K562 (cell line): ENCODE results near the gene TBC1D26. TPM values are rescaled to one million over a fixed set of nuclear protein-coding genes. Genes with fewer than 3 reads are reported as not detected.

Experiments
- ATAC-seq: fragments of 200-7000 bp; cut with Tn5 transposase; 3 replicates; pipeline ENCODE4 v1.9.1; 2020; ENCODE audit warnings: moderate library complexity
- BruUV-seq: library from RNA; stranded (reverse); fragments of 400-500 nt; replicated peaks from 2 replicates; lab custom pipeline; 2021; lab: Mats Ljungman, UMichigan
- CTCF ChIA-PET: fragments of 300-600 bp; formaldehyde crosslinking; extraction: SDS; loops from one replicate; lab custom pipeline; 2021; ENCODE audit warnings: low intra/inter-chr PET ratio; lab: Yijun Ruan, JAX
- POLR2A ChIA-PET: fragments of 300-600, 350-650 bp; sonication (Branson Sonifier 250); formaldehyde crosslinking; extraction: SDS; loops from one replicate; lab custom pipeline; 2021; ENCODE audit warnings: antibody characterized with exemption, inconsistent platforms; lab: Yijun Ruan, JAX
- DNase-seq, 4 experiments: peaks; one replicate each; pipeline versions ENCODE4 v3.0.0 to v3.0.0-alpha.2; 2011 to 2018; ENCODE audit warnings: low spot score in 3 of 4, mixed read lengths in 3 of 4; ENCODE audit errors: extremely low read depth in 1 of 4
- FAIRE-seq: peaks from 2 replicates; lab custom pipeline; 2011; peaks lifted over from hg19 to GRCh38; lab: Jason Lieb, UNC
- H2AFZ ChIP-seq: 2 replicates; pipeline ENCODE4 v1.6.0; 2011; ENCODE audit warnings: low read depth, low read length, control low read depth, inconsistent platforms
- H3K27ac ChIP-seq: fragments of 200-600 bp; 3 replicates; pipeline ENCODE4 v1.8.0; 2011; ENCODE audit warnings: low read depth, mild to moderate bottlenecking, control low read depth, inconsistent platforms, low read length, moderate library complexity, mixed read lengths; ENCODE audit errors: extremely low read depth
- H3K27me3 ChIP-seq, 2 experiments: fragments of 300-600 bp in 1 of 2; 2 replicates in 1 of 2; 3 replicates in 1 of 2; pipeline versions ENCODE4 v1.6.0 to v1.8.0; 2011; ENCODE audit warnings: inconsistent platforms in 2 of 2, low read length in 2 of 2, mild to moderate bottlenecking in 1 of 2, mixed read lengths in 1 of 2, moderate library complexity in 1 of 2; ENCODE audit not compliant: control insufficient read depth in 2 of 2, insufficient read depth in 2 of 2
- H3K36me3 ChIP-seq: fragments of 300-600 bp; 3 replicates; pipeline ENCODE4 v1.8.0; 2011; ENCODE audit warnings: mild to moderate bottlenecking, low read length, inconsistent platforms; ENCODE audit not compliant: control insufficient read depth, insufficient read depth
- H3K4me1 ChIP-seq, 2 experiments: fragments of 200-600 bp in 1 of 2; replicated peaks in 1 of 2; 2 replicates in 1 of 2; 3 replicates in 1 of 2; pipeline versions ENCODE4 v1.5.1 to v1.8.0; 2011; ENCODE audit warnings: inconsistent platforms in 2 of 2, low read length in 2 of 2, mild to moderate bottlenecking in 1 of 2, mixed read lengths in 1 of 2, moderate library complexity in 1 of 2; ENCODE audit not compliant: control insufficient read depth in 2 of 2, insufficient read depth in 2 of 2
- H3K4me2 ChIP-seq: 2 replicates; pipeline ENCODE4 v1.6.1; 2011; ENCODE audit warnings: low read length, control low read depth, inconsistent platforms, mixed read lengths; ENCODE audit not compliant: insufficient read depth
- H3K4me3 ChIP-seq: fragments of 200-600 bp; sonication (generic), shearing (Covaris generic); 2 replicates; pipeline ENCODE4 v1.5.1; 2016; ENCODE audit warnings: control low read depth, inconsistent platforms
- H3K79me2 ChIP-seq: fragments of 200-600 bp; 3 replicates; pipeline ENCODE4 v1.8.0; 2011; ENCODE audit warnings: low read length, inconsistent platforms; ENCODE audit not compliant: control insufficient read depth, insufficient read depth
- H3K9ac ChIP-seq, 2 experiments: 2 replicates each; pipeline versions ENCODE4 v1.6.0 to v1.6.1; 2011; ENCODE audit warnings: low read depth in 2 of 2, low read length in 2 of 2, control low read depth in 1 of 2, inconsistent platforms in 1 of 2, mild to moderate bottlenecking in 1 of 2, mixed read lengths in 1 of 2; ENCODE audit not compliant: insufficient read depth in 1 of 2
- H3K9me1 ChIP-seq: one replicate; pipeline ENCODE4 v1.6.0; 2011; ENCODE audit warnings: inconsistent platforms, mild to moderate bottlenecking, low read length, moderate library complexity; ENCODE audit not compliant: control insufficient read depth, insufficient read depth
- H3K9me3 ChIP-seq: replicated peaks from 2 replicates; pipeline ENCODE4 v1.5.1; 2011; ENCODE audit warnings: low read depth, low read length, inconsistent platforms; ENCODE audit not compliant: control insufficient read depth, insufficient read depth
- H4K20me1 ChIP-seq: replicated peaks from 2 replicates; pipeline ENCODE4 v1.6.1; 2011; ENCODE audit warnings: low read length, inconsistent platforms, mixed read lengths; ENCODE audit not compliant: control insufficient read depth, insufficient read depth
- ATF6 ChIP-seq: sonication (generic); formaldehyde crosslinking; IDR thresholded peaks from 2 replicates; pipeline ENCODE4 v1.4.0; 2020; ENCODE audit warnings: mild to moderate bottlenecking, missing genetic modification reagents
- ETS2 ChIP-seq: IDR thresholded peaks from 2 replicates; pipeline ENCODE4 v1.6.1; 2016; ENCODE audit warnings: borderline replicate concordance, missing genetic modification characterization, mild to moderate bottlenecking, moderate library complexity, missing compliant biosample characterization; ENCODE audit not compliant: poor library complexity, severe bottlenecking
- MAX ChIP-seq: sonication (generic); formaldehyde crosslinking; IDR thresholded peaks from 2 replicates; pipeline ENCODE4 v1.9.0; 2022; ENCODE audit warnings: mild to moderate bottlenecking, missing genetic modification reagents
- RERE ChIP-seq: sonication (generic); formaldehyde crosslinking; IDR thresholded peaks from 2 replicates; pipeline ENCODE4 v1.8.0; 2023; ENCODE audit warnings: missing genetic modification reagents, mild to moderate bottlenecking, borderline replicate concordance
- STAT5A ChIP-seq: IDR thresholded peaks from 2 replicates; pipeline ENCODE4 v1.6.1; 2012; ENCODE audit warnings: low read length, inconsistent platforms, borderline replicate concordance
- THRAP3 ChIP-seq: fragments of 450-650 bp; IDR thresholded peaks from 2 replicates; pipeline ENCODE4 v1.6.1; 2016; ENCODE audit warnings: mild to moderate bottlenecking, inconsistent platforms, borderline replicate concordance
- YBX1 ChIP-seq: fragments of 450-650 bp; IDR thresholded peaks from 2 replicates; pipeline ENCODE4 v1.7.1; 2016; ENCODE audit warnings: mild to moderate bottlenecking
- ZFPM2 ChIP-seq: fragments of 250-450 bp; sonication (Bioruptor Pico); IDR thresholded peaks from 2 replicates; pipeline ENCODE4 v1.5.1; 2022; ENCODE audit warnings: mild to moderate bottlenecking
- ZNF124 ChIP-seq: sonication (generic); formaldehyde crosslinking; IDR thresholded peaks from 2 replicates; pipeline ENCODE4 v1.8.1; 2022; ENCODE audit warnings: missing genetic modification reagents
- ZNF133 ChIP-seq: fragments of 250-450 bp; sonication (Bioruptor Pico); IDR thresholded peaks from 2 replicates; pipeline ENCODE4 v1.4.0; 2020; ENCODE audit warnings: mild to moderate bottlenecking
- ZNF146 ChIP-seq: IDR thresholded peaks from one replicate; pipeline ENCODE4 v1.6.1; 2018; ENCODE audit warnings: missing compliant biosample characterization; ENCODE audit not compliant: unreplicated experiment
- ZNF239 ChIP-seq: fragments of 250-450 bp; sonication (Bioruptor Pico); IDR thresholded peaks from 2 replicates; pipeline ENCODE4 v1.4.0; 2020; ENCODE audit warnings: mild to moderate bottlenecking
- ZSCAN32 ChIP-seq: fragments of 450-650 bp; formaldehyde crosslinking; IDR thresholded peaks from 2 replicates; pipeline ENCODE4 v1.4.0; 2020; ENCODE audit warnings: mild to moderate bottlenecking, moderate library complexity
- WGBS: fragments of 100-300 bp; shearing (Covaris generic); methylation state at CpG from one replicate; pipeline ENCODE4 v1.1.6; 2016; ENCODE audit warnings: low coverage, mixed read lengths; ENCODE audit not compliant: insufficient coverage; ENCODE audit errors: missing lambda C conversion rate; 5-methylcytosine and 5-hydroxymethylcytosine counted together
- in situ Hi-C: fragments of 300-500 bp; cut with MboI; formaldehyde crosslinking; loops from 4 replicates; pipeline ENCODE4 v1.15.0; 2018; ENCODE audit warnings: inconsistent platforms, mixed read lengths
- intact Hi-C: fragments of 100-400 bp; cut with micrococcal nuclease; formaldehyde crosslinking; loops from 2 replicates; pipeline ENCODE4 v1.14.2; 2022
- polyA plus RNA-seq, 8 experiments: library from polyadenylated mRNA; depleted of rRNA in 4 of 8; stranded (reverse) in 5 of 8; unstranded in 3 of 8; fragments of >200 nt; fragmentation: Nextera tagmentation in 2 of 8; fragmentation: Illumina TruSeq in 1 of 8; extraction: Ambion mirVana in 2 of 8; extraction: Trizol in 1 of 8; gene quantifications; 2 replicates each; pipeline versions ENCODE4 v1.2.1 to v1.2.3, GENCODE V29; 2011 to 2014; ENCODE audit warnings: inconsistent platforms in 1 of 8, missing spikeins in 1 of 8
- total RNA-seq, 7 experiments: library from RNA; depleted of rRNA in 6 of 7; stranded (reverse); fragments of >200 nt in 6 of 7; fragmentation: Illumina TruSeq in 2 of 7; extraction: Trizol in 2 of 7; gene quantifications; 2 replicates each; pipeline versions ENCODE4 v1.2.1 to v1.2.3, GENCODE V29; 2011 to 2021; ENCODE audit warnings: low replicate concordance in 1 of 7

Gene TBC1D26
- total and polyA plus RNA-seq, 9 of the 15 experiments (the other 6 are each of a cell fraction or from before 2014, with no cell fraction given): 0.08 TPM; not detected in 8

GRCh38 chr17:15741624-15742023, 9.5 kb downstream of the TBC1D26 start (continued):
- TF ChIP-seq RERE (CRISPR knock-in tag) (no peak), ZFPM2 (CRISPR knock-in tag) (no peak), ZNF124 (CRISPR knock-in tag) (no peak), YBX1 (no peak)

DNA sequence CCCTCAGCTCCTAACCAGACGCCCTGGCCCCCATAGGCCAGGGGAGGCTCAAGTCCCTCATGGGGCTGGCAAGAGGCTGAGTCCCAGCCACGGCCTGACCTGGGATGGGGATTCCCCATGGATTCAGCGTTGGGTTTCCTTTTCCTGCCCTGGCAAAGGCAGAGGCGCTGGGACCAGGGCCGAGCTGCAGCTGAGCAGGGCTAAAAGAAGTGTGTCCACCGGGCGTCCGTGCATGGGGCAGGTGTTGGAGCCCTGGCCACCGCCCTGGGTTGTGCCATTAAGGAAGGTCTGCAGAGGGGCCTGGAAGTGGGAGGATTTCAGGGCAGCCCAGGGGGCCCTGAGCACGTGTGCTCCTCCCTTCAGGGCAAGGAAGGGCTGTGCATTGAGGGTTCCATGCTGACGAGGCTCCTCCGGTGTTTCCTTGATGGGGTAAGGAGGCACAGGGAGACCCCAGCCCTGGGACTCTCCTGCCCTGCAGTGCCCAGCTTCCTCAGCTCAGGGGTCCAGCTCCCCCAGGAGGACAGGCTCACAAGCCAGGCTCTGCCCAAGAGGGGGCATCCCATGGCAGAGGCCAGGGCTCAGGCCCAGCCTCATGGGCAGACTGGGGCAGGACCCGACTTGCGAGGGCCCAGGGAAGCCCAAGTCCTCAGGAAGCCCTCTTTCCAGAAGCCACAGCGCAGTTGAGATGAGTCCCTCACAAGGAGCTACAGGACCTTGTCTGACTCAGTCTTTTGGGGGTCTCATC, 10.1 kb downstream of the TBC1D26 start:
- Histone ChIP-seq H3K4me2 (no peak overlapping the region), H3K36me3 (no peaks in the 10 kb centered on the region), H3K79me2 (no peaks in the 10 kb centered on the region), H3K9me1 (no peaks in the 10 kb centered on the region), H3K27me3 (0 out of 5 replicates have a peak, but pooled peaks cover 0 to 5% of the 10 kb centered on the region in 2 experiments), H3K4me3 (no peak overlapping the region), H3K27ac (no peak overlapping the region), H3K9me3 (no peaks in the 10 kb centered on the region), H2AFZ (no peak overlapping the region), H3K4me1 (peaks cover 0 to 3% of the 10 kb centered on the region in 2 experiments; a peak in 1 of 5 replicates), H4K20me1 (no peaks in the 10 kb centered on the region), H3K9ac (no peak overlapping the region)
- FAIRE-seq (no peak), ATAC-seq (no peak), DNase-seq (peak in 1 of 4 experiments; percentile 2)
- in situ Hi-C loops: no loop called here
- no TSS peak for BruUV-seq
- 13% methylated on average over 8 of the region's 15 CpGs for WGBS
- intact Hi-C loops: no loop called here
- POLR2A ChIA-PET: no interaction called here
- CTCF ChIA-PET: no interaction called here
- TF ChIP-seq MAX (CRISPR knock-in tag): no peak
- TF ChIP-seq ETS2: no peak
- no peak for TF ChIP-seq ZNF146 (CRISPR knock-in tag)
- TF ChIP-seq ZNF239 (CRISPR knock-in tag): no peak
- no peak for TF ChIP-seq THRAP3
- no peak for TF ChIP-seq STAT5A
- TF ChIP-seq ATF6 (CRISPR knock-in tag): no peak
- no peak for TF ChIP-seq ZNF133 (CRISPR knock-in tag)
- no peak for TF ChIP-seq ZSCAN32 (CRISPR knock-in tag)
